Measurements from ENCODE around the gene DERA.

Gene DERA

DNA sequence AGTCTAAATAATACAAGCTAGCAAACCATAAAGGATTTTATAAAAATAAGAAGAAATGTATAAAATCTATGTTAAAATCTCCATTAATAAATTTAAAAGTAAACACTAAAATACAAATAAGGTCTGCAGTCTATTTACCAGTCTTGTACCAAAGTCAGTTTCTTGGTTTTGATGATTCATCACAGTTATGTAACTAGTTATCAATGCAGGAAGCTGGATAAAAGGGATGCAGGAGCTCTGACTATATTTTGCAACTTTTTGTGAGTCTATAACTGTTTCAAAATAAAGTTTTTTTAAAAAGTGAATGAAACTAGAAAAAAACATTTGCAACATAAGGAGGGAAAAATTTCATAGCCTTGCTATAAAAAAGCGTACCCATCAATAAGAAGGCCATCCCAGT, 151.5 kb downstream of the DERA start:
- Histone ChIP-seq H3K27me3 (ENCODE audit: insufficient read depth, low read length) (no peaks in the 10 kb centered on the region), H2AFZ (ENCODE audit: low read length, unreplicated experiment) (no peak overlapping the region), H3K27ac (ENCODE audit: low read depth, low read length) (no peak overlapping the region), H3K4me1 (ENCODE audit: control insufficient read depth, insufficient read depth, low read length, unreplicated experiment) (peaks cover 25% of the 10 kb centered on the region), H3K4me3 (ENCODE audit: low read depth, low read length) (no peak overlapping the region), H3K36me3 (ENCODE audit: insufficient read depth, low read length) (no peaks in the 10 kb centered on the region), H3K79me2 (ENCODE audit: control insufficient read depth, insufficient read depth, low read length, unreplicated experiment) (no peaks in the 10 kb centered on the region)

DNA sequence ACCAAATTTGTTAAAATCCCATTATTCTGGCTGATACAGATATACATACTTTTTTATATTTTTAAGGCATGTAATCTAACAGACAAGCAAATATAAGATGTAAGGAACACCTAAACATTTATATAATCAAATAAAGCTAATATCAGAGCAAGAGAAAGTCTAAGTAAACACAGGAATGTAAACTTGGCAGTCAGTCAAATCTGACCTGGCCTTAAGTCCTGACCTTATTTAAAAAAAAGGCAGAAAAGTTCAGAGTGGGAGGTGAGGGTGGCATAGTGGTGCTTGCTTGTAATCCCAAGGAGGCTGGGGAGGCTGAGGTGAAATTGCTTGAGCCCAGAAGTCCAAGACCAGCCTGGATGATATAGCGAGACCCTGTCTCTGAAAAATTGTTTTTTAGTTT, 152.6 kb downstream of the DERA start:
- Histone ChIP-seq H3K79me2 (ENCODE audit: control insufficient read depth, insufficient read depth, low read length, unreplicated experiment) (no peaks in the 10 kb centered on the region), H3K36me3 (ENCODE audit: insufficient read depth, low read length) (no peaks in the 10 kb centered on the region)

DNA sequence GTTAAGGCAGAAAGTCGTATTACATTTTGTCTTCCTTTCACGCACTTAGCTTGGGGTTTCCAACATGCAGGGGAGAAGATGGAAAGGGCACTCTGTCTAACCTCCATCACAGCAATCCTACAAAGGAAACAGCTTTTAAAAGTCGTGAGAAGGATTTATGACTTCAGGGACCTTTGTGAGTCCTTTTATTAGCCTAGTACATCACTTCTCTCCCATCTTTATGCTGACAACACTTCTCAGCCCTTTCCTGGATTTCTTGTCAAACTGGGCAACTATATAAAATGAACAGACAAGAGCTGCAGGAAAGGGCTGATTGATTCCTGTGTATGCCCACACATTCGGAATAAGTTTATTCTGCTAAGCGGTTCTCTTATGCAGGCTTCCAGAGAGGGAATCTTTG, 159.0 kb downstream of the DERA start:
- H3K4me1 ChIP-seq (ENCODE audit: control insufficient read depth, insufficient read depth, low read length, unreplicated experiment): no peaks in the 10 kb centered on the region
- no peak overlapping the region for H3K27ac ChIP-seq (ENCODE audit: low read depth, low read length)
- H3K4me3 ChIP-seq (ENCODE audit: low read depth, low read length): no peak overlapping the region
- no peak overlapping the region for H2AFZ ChIP-seq (ENCODE audit: low read length, unreplicated experiment)
- no peaks in the 10 kb centered on the region for H3K27me3 ChIP-seq (ENCODE audit: insufficient read depth, low read length)
- no peaks in the 10 kb centered on the region for H3K79me2 ChIP-seq (ENCODE audit: control insufficient read depth, insufficient read depth, low read length, unreplicated experiment)
- H3K36me3 ChIP-seq (ENCODE audit: insufficient read depth, low read length): no peaks in the 10 kb centered on the region

More for the DNA sequence above, 152.6 kb downstream of the DERA start:
- Histone ChIP-seq H3K27me3 (ENCODE audit: insufficient read depth, low read length) (no peaks in the 10 kb centered on the region), H2AFZ (ENCODE audit: low read length, unreplicated experiment) (no peak overlapping the region), H3K4me3 (ENCODE audit: low read depth, low read length) (no peak overlapping the region), H3K27ac (ENCODE audit: low read depth, low read length) (no peak overlapping the region), H3K4me1 (ENCODE audit: control insufficient read depth, insufficient read depth, low read length, unreplicated experiment) (peaks cover 25% of the 10 kb centered on the region)

DNA sequence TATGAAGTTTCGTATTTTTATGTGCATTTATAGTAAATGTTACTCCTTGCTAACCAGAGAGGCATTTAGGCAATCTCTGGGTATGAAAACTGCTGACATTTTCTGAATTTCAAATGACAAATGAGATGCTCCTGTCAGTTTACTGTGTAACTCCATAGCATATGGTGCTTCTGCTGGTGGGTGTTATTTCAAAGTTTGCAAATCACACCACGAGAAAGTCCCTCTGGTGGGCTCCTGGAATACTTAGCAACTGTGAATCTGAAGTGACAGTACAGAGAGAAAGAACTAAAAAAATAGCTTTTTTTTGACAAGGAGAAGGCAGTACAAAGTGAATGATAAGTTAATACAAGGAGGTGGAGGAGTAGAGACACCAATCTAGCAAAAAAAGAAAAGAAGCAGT, 161.5 kb downstream of the DERA start:
- no peaks in the 10 kb centered on the region for H3K4me1 ChIP-seq (ENCODE audit: control insufficient read depth, insufficient read depth, low read length, unreplicated experiment)
- H3K4me3 ChIP-seq (ENCODE audit: low read depth, low read length): no peak overlapping the region
- no peaks in the 10 kb centered on the region for H3K27me3 ChIP-seq (ENCODE audit: insufficient read depth, low read length)
- H2AFZ ChIP-seq (ENCODE audit: low read length, unreplicated experiment): no peak overlapping the region
- no peaks in the 10 kb centered on the region for H3K79me2 ChIP-seq (ENCODE audit: control insufficient read depth, insufficient read depth, low read length, unreplicated experiment)
- no peaks in the 10 kb centered on the region for H3K36me3 ChIP-seq (ENCODE audit: insufficient read depth, low read length)
- no peak overlapping the region for H3K27ac ChIP-seq (ENCODE audit: low read depth, low read length)

DNA sequence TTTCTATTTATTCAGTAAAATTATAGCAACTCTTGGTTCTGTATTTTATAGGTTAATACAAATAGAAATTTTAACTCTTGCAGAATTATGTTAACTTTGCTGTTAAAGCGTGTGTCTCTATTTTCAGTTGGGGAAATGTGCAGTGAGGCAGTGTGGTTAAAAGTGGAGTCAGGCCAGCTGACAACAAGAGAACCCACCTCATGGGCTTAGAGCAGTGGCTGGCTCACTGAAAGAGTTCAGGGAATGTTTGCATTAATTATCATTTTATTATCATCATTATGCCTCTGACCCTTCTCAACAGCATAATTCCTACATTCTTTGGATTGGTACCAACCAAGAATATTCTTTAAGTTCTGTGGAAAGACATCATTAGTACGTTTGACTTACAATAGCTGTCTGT, 163.8 kb downstream of the DERA start:
- Histone ChIP-seq H3K36me3 (ENCODE audit: insufficient read depth, low read length) (no peaks in the 10 kb centered on the region), H3K27me3 (ENCODE audit: insufficient read depth, low read length) (no peaks in the 10 kb centered on the region), H3K79me2 (ENCODE audit: control insufficient read depth, insufficient read depth, low read length, unreplicated experiment) (no peaks in the 10 kb centered on the region), H2AFZ (ENCODE audit: low read length, unreplicated experiment) (no peak overlapping the region), H3K27ac (ENCODE audit: low read depth, low read length) (no peak overlapping the region), H3K4me3 (ENCODE audit: low read depth, low read length) (no peak overlapping the region), H3K4me1 (ENCODE audit: control insufficient read depth, insufficient read depth, low read length, unreplicated experiment) (no peaks in the 10 kb centered on the region)

DNA sequence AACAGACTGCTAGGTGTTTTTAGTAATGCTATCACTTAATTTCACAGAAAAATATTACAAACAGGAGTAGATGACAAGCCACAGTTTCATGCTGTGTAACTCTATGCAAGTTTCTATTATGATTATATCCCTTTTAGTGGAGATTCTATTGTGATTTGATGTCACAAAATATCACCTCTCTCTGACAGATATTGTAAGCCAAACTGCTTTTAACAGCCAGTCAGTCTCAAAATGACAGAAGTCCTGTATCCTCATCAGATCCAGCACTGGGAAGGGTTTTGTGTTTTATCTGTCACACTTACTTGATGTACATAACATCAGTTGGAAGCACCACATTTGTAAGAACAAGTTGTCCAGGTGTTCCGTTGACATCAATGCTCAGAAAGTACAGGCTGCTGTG, 164.8 kb downstream of the DERA start:
- no peaks in the 10 kb centered on the region for H3K36me3 ChIP-seq (ENCODE audit: insufficient read depth, low read length)
- H3K4me3 ChIP-seq (ENCODE audit: low read depth, low read length): no peak overlapping the region
- no peak overlapping the region for H3K27ac ChIP-seq (ENCODE audit: low read depth, low read length)
- H2AFZ ChIP-seq (ENCODE audit: low read length, unreplicated experiment): no peak overlapping the region
- no peaks in the 10 kb centered on the region for H3K79me2 ChIP-seq (ENCODE audit: control insufficient read depth, insufficient read depth, low read length, unreplicated experiment)
- H3K27me3 ChIP-seq (ENCODE audit: insufficient read depth, low read length): no peaks in the 10 kb centered on the region
- no peaks in the 10 kb centered on the region for H3K4me1 ChIP-seq (ENCODE audit: control insufficient read depth, insufficient read depth, low read length, unreplicated experiment)

DNA sequence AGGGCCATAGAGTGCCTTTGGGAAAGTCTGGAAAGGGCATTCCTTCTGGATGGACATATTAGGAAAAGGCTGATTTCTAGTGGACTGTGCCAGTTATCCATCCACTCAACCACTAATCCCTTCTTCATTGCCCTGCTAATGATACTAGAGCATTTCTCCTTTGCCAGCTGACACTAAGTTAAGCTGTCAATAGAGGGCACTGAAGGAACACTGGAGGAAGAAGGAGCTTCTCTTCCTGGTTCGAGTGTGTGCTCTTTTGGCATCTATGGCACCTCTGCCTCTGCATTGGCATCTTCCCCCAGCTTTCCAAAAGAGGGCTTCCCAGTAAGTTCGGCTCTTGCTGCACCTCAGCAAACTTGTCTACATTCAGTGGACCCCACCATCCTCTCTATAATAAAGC, 165.4 kb downstream of the DERA start:
- H3K36me3 ChIP-seq (ENCODE audit: insufficient read depth, low read length): no peaks in the 10 kb centered on the region
- no peaks in the 10 kb centered on the region for H3K4me1 ChIP-seq (ENCODE audit: control insufficient read depth, insufficient read depth, low read length, unreplicated experiment)
- H3K27me3 ChIP-seq (ENCODE audit: insufficient read depth, low read length): no peaks in the 10 kb centered on the region
- no peak overlapping the region for H3K27ac ChIP-seq (ENCODE audit: low read depth, low read length)
- no peak overlapping the region for H2AFZ ChIP-seq (ENCODE audit: low read length, unreplicated experiment)
- H3K79me2 ChIP-seq (ENCODE audit: control insufficient read depth, insufficient read depth, low read length, unreplicated experiment): no peaks in the 10 kb centered on the region
- H3K4me3 ChIP-seq (ENCODE audit: low read depth, low read length): no peak overlapping the region

DNA sequence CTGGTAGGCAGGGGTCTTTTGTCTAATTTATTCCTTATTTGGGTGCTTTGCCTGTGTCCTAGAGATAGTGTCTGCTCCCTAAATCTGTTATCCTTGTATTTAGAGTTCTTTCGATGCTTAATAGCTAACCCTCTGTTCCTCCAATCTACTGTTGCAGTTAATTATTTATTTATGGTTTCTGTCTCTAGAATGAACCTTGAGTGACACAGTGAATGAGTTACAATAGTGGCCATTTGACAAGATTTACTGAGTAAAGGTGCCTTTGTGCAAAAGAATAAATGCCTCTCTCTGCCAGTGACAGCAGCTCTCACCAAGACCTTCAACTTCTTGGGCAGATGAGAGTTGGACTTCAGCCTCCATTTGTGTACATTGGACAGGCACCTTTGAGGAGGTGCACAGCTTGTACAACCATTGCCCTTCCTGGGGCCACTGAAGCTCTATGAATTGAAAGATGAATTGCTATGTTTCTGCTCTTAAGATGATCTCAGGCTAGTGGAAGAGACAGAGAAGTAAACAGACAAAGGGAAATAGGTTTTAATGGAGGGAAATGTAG, 165.9 kb downstream of the DERA start:
- Histone ChIP-seq H3K27me3 (ENCODE audit: insufficient read depth, low read length) (no peaks in the 10 kb centered on the region), H3K4me1 (ENCODE audit: control insufficient read depth, insufficient read depth, low read length, unreplicated experiment) (no peaks in the 10 kb centered on the region), H3K79me2 (ENCODE audit: control insufficient read depth, insufficient read depth, low read length, unreplicated experiment) (no peaks in the 10 kb centered on the region), H3K27ac (ENCODE audit: low read depth, low read length) (no peak overlapping the region), H3K36me3 (ENCODE audit: insufficient read depth, low read length) (no peaks in the 10 kb centered on the region), H2AFZ (ENCODE audit: low read length, unreplicated experiment) (no peak overlapping the region), H3K4me3 (ENCODE audit: low read depth, low read length) (no peak overlapping the region)

DNA sequence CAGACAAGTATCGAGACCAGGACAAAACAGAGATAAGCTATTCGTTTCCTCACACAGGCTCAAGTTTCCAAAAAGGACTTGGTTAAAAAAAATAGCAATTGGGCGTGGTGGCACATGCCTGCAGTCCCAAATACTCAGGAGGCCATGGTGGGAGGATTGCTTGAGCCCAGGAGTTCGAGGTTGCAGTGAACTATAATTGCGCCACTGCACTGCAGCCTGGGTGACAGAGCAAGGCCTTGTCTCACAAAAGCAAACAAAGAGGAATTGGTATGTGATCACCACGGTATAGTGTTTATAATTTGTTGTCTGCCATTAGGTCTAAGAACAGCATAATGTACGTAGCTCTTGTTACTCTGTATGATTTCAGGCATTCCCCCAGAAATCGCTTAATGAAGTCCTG, 175.3 kb downstream of the DERA start:
- Histone ChIP-seq H3K4me1 (ENCODE audit: control insufficient read depth, insufficient read depth, low read length, unreplicated experiment) (no peaks in the 10 kb centered on the region), H3K27ac (ENCODE audit: low read depth, low read length) (no peak overlapping the region), H3K27me3 (ENCODE audit: insufficient read depth, low read length) (no peaks in the 10 kb centered on the region), H3K79me2 (ENCODE audit: control insufficient read depth, insufficient read depth, low read length, unreplicated experiment) (no peaks in the 10 kb centered on the region), H2AFZ (ENCODE audit: low read length, unreplicated experiment) (no peak overlapping the region), H3K4me3 (ENCODE audit: low read depth, low read length) (no peak overlapping the region), H3K36me3 (ENCODE audit: insufficient read depth, low read length) (no peaks in the 10 kb centered on the region)

DNA sequence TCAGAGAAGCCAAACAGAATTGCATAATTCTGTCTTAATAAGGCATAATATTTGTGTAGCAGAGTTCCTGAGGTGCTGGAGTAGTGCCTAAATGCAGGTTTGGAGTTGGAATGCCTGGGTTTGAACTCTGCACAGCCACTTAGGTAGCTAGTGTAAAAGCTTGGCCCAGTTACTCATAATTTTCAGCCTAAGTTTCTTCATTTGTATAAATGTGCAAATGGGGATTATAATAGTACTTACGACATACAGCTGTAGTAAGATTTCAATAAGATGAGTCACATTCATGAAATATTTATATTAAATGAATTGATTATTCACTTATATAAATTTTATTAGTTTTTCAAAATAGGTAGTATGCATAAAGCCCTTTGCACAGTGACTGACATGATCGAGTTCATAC, 175.8 kb downstream of the DERA start:
- H3K79me2 ChIP-seq (ENCODE audit: control insufficient read depth, insufficient read depth, low read length, unreplicated experiment): no peaks in the 10 kb centered on the region
- no peak overlapping the region for H3K4me3 ChIP-seq (ENCODE audit: low read depth, low read length)
- H3K36me3 ChIP-seq (ENCODE audit: insufficient read depth, low read length): no peaks in the 10 kb centered on the region
- no peaks in the 10 kb centered on the region for H3K27me3 ChIP-seq (ENCODE audit: insufficient read depth, low read length)
- H3K27ac ChIP-seq (ENCODE audit: low read depth, low read length): no peak overlapping the region
- H3K4me1 ChIP-seq (ENCODE audit: control insufficient read depth, insufficient read depth, low read length, unreplicated experiment): no peaks in the 10 kb centered on the region
- H2AFZ ChIP-seq (ENCODE audit: low read length, unreplicated experiment): no peak overlapping the region
